GM23338 (cell line): ENCODE measurements around the gene PCOLCE2. TPM values are rescaled to one million over a fixed set of nuclear protein-coding genes. Genes with fewer than 3 reads are reported as not detected.

Experiments used
- ATAC-seq: fragments of 200-7000 bp; cut with Tn5 transposase; 3 replicates; pipeline ENCODE4 v1.9.1; 2020
- DNase-seq: peaks from one replicate; pipeline ENCODE4 v3.0.0-alpha.2; 2015; ENCODE audit warnings: low spot score
- H2AFZ ChIP-seq: fragments of 200-600 bp; sonication (generic); 2 replicates; pipeline ENCODE4 v1.8.0; 2016; ENCODE audit warnings: antibody characterized with exemption, mild to moderate bottlenecking, moderate library complexity
- H3F3A ChIP-seq: fragments of 200-600 bp; sonication (generic); replicated peaks from 2 replicates; pipeline ENCODE4 v1.8.0; 2017; ENCODE audit warnings: antibody characterized with exemption, mixed run types, low read depth
- H3K27ac ChIP-seq: fragments of 200-600 bp; sonication (generic); 2 replicates; pipeline ENCODE4 v1.6.1; 2016; ENCODE audit warnings: low read depth
- H3K27me3 ChIP-seq: fragments of 200-600 bp; sonication (generic); 2 replicates; pipeline ENCODE4 v1.8.0; 2016; ENCODE audit warnings: mild to moderate bottlenecking, mixed run types, moderate library complexity; ENCODE audit not compliant: insufficient read depth
- H3K36me3 ChIP-seq: fragments of 200-600 bp; sonication (generic); 2 replicates; pipeline ENCODE4 v1.8.0; 2016; ENCODE audit warnings: mild to moderate bottlenecking; ENCODE audit not compliant: insufficient read depth
- H3K4me1 ChIP-seq: fragments of 200-600 bp; sonication (generic); 2 replicates; pipeline ENCODE4 v1.8.0; 2016; ENCODE audit warnings: mild to moderate bottlenecking, moderate library complexity; ENCODE audit not compliant: insufficient read depth
- H3K4me2 ChIP-seq: fragments of 200-600 bp; sonication (generic); 2 replicates; pipeline ENCODE4 v1.7.1; 2017; ENCODE audit warnings: mixed run types
- H3K4me3 ChIP-seq: fragments of 200-600 bp; sonication (generic); 2 replicates; pipeline ENCODE4 v1.6.1; 2016; ENCODE audit warnings: mixed run types
- H3K79me2 ChIP-seq: fragments of 200-600 bp; sonication (generic); replicated peaks from 2 replicates; pipeline ENCODE4 v1.8.0; 2017; ENCODE audit warnings: mild to moderate bottlenecking; ENCODE audit not compliant: insufficient read depth
- H3K9me2 ChIP-seq: fragments of 200-600 bp; sonication (generic); 2 replicates; pipeline ENCODE4 v1.8.0; 2017; ENCODE audit not compliant: insufficient read depth
- H4K20me1 ChIP-seq: fragments of 200-600 bp; sonication (generic); replicated peaks from 2 replicates; pipeline ENCODE4 v1.8.0; 2017; ENCODE audit warnings: mild to moderate bottlenecking; ENCODE audit not compliant: insufficient read depth
- H3K27ac Mint-ChIP-seq: 2 replicates; pipeline ENCODE4 v1.8.0; 2020; ENCODE audit warnings: inconsistent platforms, mild to moderate bottlenecking, moderate library complexity, mixed read lengths
- H3K27me3 Mint-ChIP-seq: 3 replicates; pipeline ENCODE4 v1.8.0; 2022; ENCODE audit warnings: low read depth, mild to moderate bottlenecking, moderate library complexity, mixed read lengths, inconsistent platforms; ENCODE audit not compliant: insufficient read depth, poor library complexity
- H3K36me3 Mint-ChIP-seq: 3 replicates; pipeline ENCODE4 v1.8.0; 2021; ENCODE audit warnings: low read depth, mild to moderate bottlenecking, inconsistent platforms, moderate library complexity, mixed read lengths
- H3K4me1 Mint-ChIP-seq: 3 replicates; pipeline ENCODE4 v1.8.0; 2020; ENCODE audit warnings: mild to moderate bottlenecking, inconsistent platforms, mixed read lengths
- H3K4me3 Mint-ChIP-seq: 3 replicates; pipeline ENCODE4 v1.8.0; 2021; ENCODE audit warnings: moderate library complexity, mild to moderate bottlenecking, inconsistent platforms, mixed read lengths
- H3K9me3 Mint-ChIP-seq: 3 replicates; pipeline ENCODE4 v1.8.0; 2020; ENCODE audit warnings: moderate library complexity, mild to moderate bottlenecking, inconsistent platforms, mixed read lengths
- CREB1 ChIP-seq: fragments of 250-450 bp; sonication (Bioruptor Pico); IDR thresholded peaks from 2 replicates; pipeline ENCODE4 v1.5.0; 2020; ENCODE audit warnings: low read depth, mild to moderate bottlenecking, moderate library complexity
- CTCF ChIP-seq, 2 experiments: fragments of 200-600 bp in 1 of 2; sonication (generic) in 1 of 2; conservative IDR thresholded peaks; 2 replicates each; pipeline versions ENCODE4 v1.5.1 to v1.6.1; 2016 to 2017; ENCODE audit warnings: antibody characterized with exemption in 2 of 2, low read depth in 2 of 2, mild to moderate bottlenecking in 2 of 2, moderate library complexity in 1 of 2
- ETS1 ChIP-seq: IDR thresholded peaks from 2 replicates; pipeline ENCODE4 v1.6.1; 2016; ENCODE audit warnings: antibody characterized with exemption
- JUNB ChIP-seq: IDR thresholded peaks from one replicate; pipeline ENCODE4 v1.6.1; 2016; ENCODE audit warnings: antibody characterized with exemption; ENCODE audit not compliant: unreplicated experiment
- NANOG ChIP-seq: IDR thresholded peaks from 2 replicates; pipeline ENCODE4 v1.6.1; 2016; ENCODE audit warnings: antibody characterized with exemption, borderline replicate concordance
- REST ChIP-seq: IDR thresholded peaks from one replicate; pipeline ENCODE4 v1.6.1; 2018; ENCODE audit warnings: antibody characterized with exemption; ENCODE audit not compliant: unreplicated experiment
- STAT1 ChIP-seq: IDR thresholded peaks from one replicate; pipeline ENCODE4 v1.6.1; 2016; ENCODE audit warnings: antibody characterized with exemption; ENCODE audit not compliant: unreplicated experiment
- ZNF331 ChIP-seq: fragments of 250-450 bp; sonication (Bioruptor Pico); IDR thresholded peaks from 2 replicates; pipeline ENCODE4 v1.5.0; 2020; ENCODE audit warnings: low read depth, mild to moderate bottlenecking, moderate library complexity
- polyA plus RNA-seq: library from polyadenylated mRNA; unstranded; fragments of >200 nt; fragmentation: Nextera tagmentation; extraction: Ambion mirVana; gene quantifications from 2 replicates; pipeline ENCODE4 v1.2.1, GENCODE V29; 2016
- total RNA-seq: library from RNA; depleted of rRNA; stranded (reverse); fragments of >200 nt; shearing (Covaris generic); gene quantifications from 2 replicates; pipeline ENCODE4 v1.2.3, GENCODE V29; 2014

Gene PCOLCE2
- total and polyA plus RNA-seq, 2 experiments from 2014 or later = 17.7 to 22.6 TPM

- TF ChIP-seq CTCF (conservative IDR thresholded peaks at IDR 0.05; ENCODE audit: low read depth in 2 of 2) = no peak
- no peak for TF ChIP-seq STAT1
- no peak for TF ChIP-seq REST
- TF ChIP-seq ETS1 = no peak
- TF ChIP-seq ZNF331 = no peak
- no peak for TF ChIP-seq NANOG
- TF ChIP-seq CREB1 (CRISPR knock-in tag) = no peak
- no peak for TF ChIP-seq JUNB
Observed at GRCh38 chr3:142846779-142847577, 41.9 kb downstream of the PCOLCE2 start (continued).

GRCh38 chr3:142844339-142844977, 44.4 kb downstream of the PCOLCE2 start:
- no peaks in the 10 kb centered on the region for H3F3A ChIP-seq
- H3K27me3 Mint-ChIP-seq = peaks cover 3% of the 10 kb centered on the region
- no peak overlapping the region for H3K27ac Mint-ChIP-seq
- DNase-seq = peak; percentile 72
- no peaks in the 10 kb centered on the region for H3K9me3 Mint-ChIP-seq
- no peak overlapping the region for H3K4me3 Mint-ChIP-seq
- H3K27me3 ChIP-seq = no peaks in the 10 kb centered on the region
- peak; percentile 42; the same call in 2 of the 3 replicates for ATAC-seq
- no peaks in the 10 kb centered on the region for H3K4me1 ChIP-seq
- no peak overlapping the region for H3K27ac ChIP-seq
- no peaks in the 10 kb centered on the region for H4K20me1 ChIP-seq
- H3K36me3 ChIP-seq = no peaks in the 10 kb centered on the region
- no peak overlapping the region for H2AFZ ChIP-seq
- peaks cover 6% of the 10 kb centered on the region; the same call in 2 of the 3 replicates for H3K4me1 Mint-ChIP-seq
- TF ChIP-seq CTCF (conservative IDR thresholded peaks at IDR 0.05; ENCODE audit: low read depth in 2 of 2) (peak; percentile 69 to 72), JUNB (no peak)
- no peaks in the 10 kb centered on the region for H3K36me3 Mint-ChIP-seq
- no peak overlapping the region for H3K4me3 ChIP-seq
- no peaks in the 10 kb centered on the region for H3K9me2 ChIP-seq
- H3K79me2 ChIP-seq = no peaks in the 10 kb centered on the region
- no peak overlapping the region for H3K4me2 ChIP-seq
